ENCODE data around the gene CASS4.

CASS4 gene

GRCh38 chr20:56460459-56460858, 48.4 kb downstream of the CASS4 start:
- Mint-ChIP-seq H3K27me3 (ENCODE audit: low read depth) (no peaks in the 10 kb centered on the region), H3K9me3 (no peaks in the 10 kb centered on the region), H3K4me1 (ENCODE audit: low read depth) (peaks cover 38% of the 10 kb centered on the region), H3K27ac (peak overlapping the region; percentile 75), H3K36me3 (ENCODE audit: low read depth) (peaks cover 14% of the 10 kb centered on the region), H3K4me3 (peak overlapping the region; percentile 20)

- Mint-ChIP-seq H3K27me3 (ENCODE audit: low read depth) (no peaks in the 10 kb centered on the region), H3K9me3 (no peaks in the 10 kb centered on the region), H3K27ac (peak overlapping the region; percentile 28), H3K4me1 (ENCODE audit: low read depth) (peaks cover 44% of the 10 kb centered on the region), H3K4me3 (no peak overlapping the region), H3K36me3 (ENCODE audit: low read depth) (peaks cover 14% of the 10 kb centered on the region)
Measured at GRCh38 chr20:56461576-56461975, 49.5 kb downstream of the CASS4 start.

- H3K4me3 Mint-ChIP-seq = peak overlapping the region; percentile 61
Measured at GRCh38 chr20:56463428-56463827, 51.4 kb downstream of the CASS4 start.

GRCh38 chr20:56465997-56466396, 53.9 kb downstream of the CASS4 start:
- Mint-ChIP-seq H3K9me3 (no peaks in the 10 kb centered on the region), H3K36me3 (ENCODE audit: low read depth) (peaks cover 12% of the 10 kb centered on the region), H3K27ac (no peak overlapping the region), H3K4me1 (ENCODE audit: low read depth) (peaks cover 53% of the 10 kb centered on the region), H3K27me3 (ENCODE audit: low read depth) (no peaks in the 10 kb centered on the region), H3K4me3 (no peak overlapping the region)

More at GRCh38 chr20:56463428-56463827, 51.4 kb downstream of the CASS4 start:
- no peaks in the 10 kb centered on the region for H3K9me3 Mint-ChIP-seq
- peak overlapping the region; percentile 85 for H3K27ac Mint-ChIP-seq
- H3K36me3 Mint-ChIP-seq (ENCODE audit: low read depth) = peaks cover 9% of the 10 kb centered on the region
- H3K27me3 Mint-ChIP-seq (ENCODE audit: low read depth) = no peaks in the 10 kb centered on the region
- peaks cover 46% of the 10 kb centered on the region for H3K4me1 Mint-ChIP-seq (ENCODE audit: low read depth)

- no peaks in the 10 kb centered on the region for H3K9me3 Mint-ChIP-seq
- peak overlapping the region; percentile 99 for H3K4me3 Mint-ChIP-seq
- H3K27me3 Mint-ChIP-seq (ENCODE audit: low read depth) = no peaks in the 10 kb centered on the region
- H3K36me3 Mint-ChIP-seq (ENCODE audit: low read depth) = peaks cover 12% of the 10 kb centered on the region
- H3K27ac Mint-ChIP-seq = peak overlapping the region; percentile 98
- H3K4me1 Mint-ChIP-seq (ENCODE audit: low read depth) = peaks cover 45% of the 10 kb centered on the region
Measured at GRCh38 chr20:56467968-56468315, 55.9 kb downstream of the CASS4 start.

GRCh38 chr20:56468316-56469076, 56.4 kb downstream of the CASS4 start, which contains the start of gene RTF2:
TSS of gene RTF2 (plus strand) at chr20:56468627. CDS start at chr20:56468698, 71 bp downstream.
- H3K27me3 Mint-ChIP-seq (ENCODE audit: low read depth) = no peaks in the 10 kb centered on the region
- H3K9me3 Mint-ChIP-seq = no peaks in the 10 kb centered on the region
- peak within 1 kb of the TSS; percentile 99 for H3K4me3 Mint-ChIP-seq
- H3K36me3 Mint-ChIP-seq (ENCODE audit: low read depth) = peaks cover 15% of the 10 kb centered on the region
- peak within 1 kb of the TSS; percentile 98 for H3K27ac Mint-ChIP-seq
- peaks cover 40% of the 10 kb centered on the region for H3K4me1 Mint-ChIP-seq (ENCODE audit: low read depth)

- Mint-ChIP-seq H3K4me1 (ENCODE audit: low read depth) (peaks cover 34% of the 10 kb centered on the region), H3K4me3 (peak overlapping the region; percentile 99), H3K36me3 (ENCODE audit: low read depth) (peaks cover 15% of the 10 kb centered on the region), H3K27ac (peak overlapping the region; percentile 98), H3K27me3 (ENCODE audit: low read depth) (no peaks in the 10 kb centered on the region), H3K9me3 (no peaks in the 10 kb centered on the region)
Measured at GRCh38 chr20:56469077-56469449, 57.0 kb downstream of the CASS4 start.

GRCh38 chr20:56483970-56484369, 71.9 kb downstream of the CASS4 start:
- Mint-ChIP-seq H3K27me3 (ENCODE audit: low read depth) (no peaks in the 10 kb centered on the region), H3K36me3 (ENCODE audit: low read depth) (peaks cover 52% of the 10 kb centered on the region), H3K4me1 (ENCODE audit: low read depth) (peaks cover 35% of the 10 kb centered on the region), H3K27ac (peak overlapping the region; percentile 70), H3K9me3 (no peaks in the 10 kb centered on the region), H3K4me3 (peak overlapping the region; percentile 56)

- H3K27me3 Mint-ChIP-seq (ENCODE audit: low read depth) = no peaks in the 10 kb centered on the region
- H3K36me3 Mint-ChIP-seq (ENCODE audit: low read depth) = peaks cover 38% of the 10 kb centered on the region
- no peak overlapping the region for H3K27ac Mint-ChIP-seq
- no peaks in the 10 kb centered on the region for H3K9me3 Mint-ChIP-seq
- H3K4me1 Mint-ChIP-seq (ENCODE audit: low read depth) = peaks cover 27% of the 10 kb centered on the region
- no peak overlapping the region for H3K4me3 Mint-ChIP-seq
Measured at GRCh38 chr20:56487216-56487615, 75.2 kb downstream of the CASS4 start.

- H3K27ac Mint-ChIP-seq = no peak overlapping the region
- peaks cover 20% of the 10 kb centered on the region for H3K4me1 Mint-ChIP-seq (ENCODE audit: low read depth)
- H3K27me3 Mint-ChIP-seq (ENCODE audit: low read depth) = no peaks in the 10 kb centered on the region
- H3K9me3 Mint-ChIP-seq = no peaks in the 10 kb centered on the region
- H3K4me3 Mint-ChIP-seq = no peak overlapping the region
- H3K36me3 Mint-ChIP-seq (ENCODE audit: low read depth) = peaks cover 38% of the 10 kb centered on the region
Measured at GRCh38 chr20:56488566-56488965, 76.5 kb downstream of the CASS4 start.

GRCh38 chr20:56501116-56501515, 89.1 kb downstream of the CASS4 start:
- H3K36me3 Mint-ChIP-seq (ENCODE audit: low read depth) = peaks cover 22% of the 10 kb centered on the region
- H3K4me1 Mint-ChIP-seq (ENCODE audit: low read depth) = peaks cover 13% of the 10 kb centered on the region
- peaks cover 5% of the 10 kb centered on the region for H3K9me3 Mint-ChIP-seq
- no peak overlapping the region for H3K27ac Mint-ChIP-seq
- no peak overlapping the region for H3K4me3 Mint-ChIP-seq
- H3K27me3 Mint-ChIP-seq (ENCODE audit: low read depth) = no peaks in the 10 kb centered on the region

- no peak overlapping the region for H3K4me3 Mint-ChIP-seq
- no peak overlapping the region for H3K27ac Mint-ChIP-seq
- H3K36me3 Mint-ChIP-seq (ENCODE audit: low read depth) = peaks cover 11% of the 10 kb centered on the region
- peaks cover 14% of the 10 kb centered on the region for H3K4me1 Mint-ChIP-seq (ENCODE audit: low read depth)
- no peaks in the 10 kb centered on the region for H3K27me3 Mint-ChIP-seq (ENCODE audit: low read depth)
- H3K9me3 Mint-ChIP-seq = no peaks in the 10 kb centered on the region
Measured at GRCh38 chr20:56503916-56504315, 91.9 kb downstream of the CASS4 start.

GRCh38 chr20:56504373-56505005, 92.4 kb downstream of the CASS4 start:
- no peak overlapping the region for H3K27ac Mint-ChIP-seq
- no peak overlapping the region for H3K4me3 Mint-ChIP-seq
- H3K9me3 Mint-ChIP-seq = no peaks in the 10 kb centered on the region
- peaks cover 12% of the 10 kb centered on the region for H3K36me3 Mint-ChIP-seq (ENCODE audit: low read depth)
- no peaks in the 10 kb centered on the region for H3K27me3 Mint-ChIP-seq (ENCODE audit: low read depth)
- peaks cover 14% of the 10 kb centered on the region for H3K4me1 Mint-ChIP-seq (ENCODE audit: low read depth)

- no peaks in the 10 kb centered on the region for H3K27me3 Mint-ChIP-seq (ENCODE audit: low read depth)
- H3K4me3 Mint-ChIP-seq = no peak overlapping the region
- H3K27ac Mint-ChIP-seq = no peak overlapping the region
- peaks cover 12% of the 10 kb centered on the region for H3K36me3 Mint-ChIP-seq (ENCODE audit: low read depth)
- peaks cover 16% of the 10 kb centered on the region for H3K4me1 Mint-ChIP-seq (ENCODE audit: low read depth)
- H3K9me3 Mint-ChIP-seq = no peaks in the 10 kb centered on the region
Measured at GRCh38 chr20:56506103-56506502, 94.0 kb downstream of the CASS4 start.
